HG03175 (cell line): ENCODE data around the gene KLF6.

Experiments
- ATAC-seq: cut with Tn5 transposase; IDR thresholded peaks from one replicate; pipeline ENCODE4 v1.9.1; 2021; ENCODE audit warnings: mild to moderate bottlenecking, moderate library complexity; ENCODE audit not compliant: unreplicated experiment

Gene KLF6

GRCh38 chr10:3758491-3758970 lies 26.5 kb downstream of the KLF6 start:
- ATAC-seq, result no peak

DNA sequence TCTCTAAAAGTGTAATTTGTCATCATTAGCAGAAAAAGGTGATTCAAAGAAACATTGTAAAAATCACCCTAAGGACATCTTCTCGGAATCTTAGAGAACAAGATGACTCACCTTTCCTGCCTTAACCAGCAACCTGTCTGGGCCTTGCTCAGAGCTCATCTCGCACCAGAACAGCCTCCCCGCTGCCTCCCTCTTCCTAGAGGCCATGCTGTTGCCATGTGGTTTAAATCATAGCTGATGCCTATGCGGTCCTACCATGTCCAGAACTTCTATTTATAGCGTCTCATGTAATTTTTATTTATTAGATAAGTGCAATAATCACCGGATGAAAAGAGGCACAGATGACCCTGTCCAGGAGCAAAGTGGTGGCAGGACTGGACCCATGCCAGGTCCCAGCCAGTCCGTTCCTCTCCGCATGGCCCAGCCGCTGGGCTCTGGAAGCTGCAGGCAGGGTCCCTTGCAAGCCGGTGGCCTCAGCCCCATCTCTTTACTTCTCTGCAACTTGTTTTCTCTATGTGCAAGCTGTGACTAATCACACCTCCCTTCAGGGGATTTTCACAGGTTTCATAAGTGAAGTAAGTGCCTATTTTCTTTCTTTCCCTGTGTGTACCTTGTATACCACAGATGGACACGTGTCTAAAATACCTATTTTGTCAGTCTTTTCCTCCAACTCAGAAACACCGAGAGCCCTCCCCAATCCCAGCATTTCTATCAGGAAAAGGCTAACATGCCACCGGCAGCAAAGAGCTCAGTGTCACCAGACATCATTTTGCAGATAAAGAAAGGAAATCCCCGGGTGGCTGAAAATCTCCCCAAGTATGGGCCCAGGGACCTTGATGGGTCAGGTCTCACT lies 27.1 kb downstream of the KLF6 start:
- ATAC-seq, result peak; percentile 79

GRCh38 chr10:3757250-3757637 lies 27.8 kb downstream of the KLF6 start:
- ATAC-seq, result no peak

DNA sequence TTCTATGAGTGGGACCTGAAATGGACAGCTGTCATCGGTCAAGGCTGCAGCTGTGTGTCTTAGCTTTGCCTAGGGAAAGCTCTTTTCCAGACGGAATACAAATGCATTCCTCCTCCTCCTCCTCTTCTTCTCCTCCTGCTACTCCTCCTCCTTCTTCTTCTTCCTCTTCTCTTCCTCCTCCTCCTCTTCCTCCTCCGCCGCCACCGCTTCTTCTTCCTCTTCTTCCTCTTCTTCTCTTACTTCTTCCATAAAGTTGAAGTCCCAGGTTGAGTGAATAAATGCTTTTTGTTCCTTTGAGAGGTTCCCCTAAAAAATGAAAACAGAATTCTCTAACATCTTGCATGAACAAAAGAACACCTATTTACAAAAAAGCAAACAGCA lies 28.7 kb downstream of the KLF6 start:
- ATAC-seq, result no peak

- no peak for ATAC-seq
Observed at GRCh38 chr10:3755440-3756359, 29.3 kb downstream of the KLF6 start.

DNA sequence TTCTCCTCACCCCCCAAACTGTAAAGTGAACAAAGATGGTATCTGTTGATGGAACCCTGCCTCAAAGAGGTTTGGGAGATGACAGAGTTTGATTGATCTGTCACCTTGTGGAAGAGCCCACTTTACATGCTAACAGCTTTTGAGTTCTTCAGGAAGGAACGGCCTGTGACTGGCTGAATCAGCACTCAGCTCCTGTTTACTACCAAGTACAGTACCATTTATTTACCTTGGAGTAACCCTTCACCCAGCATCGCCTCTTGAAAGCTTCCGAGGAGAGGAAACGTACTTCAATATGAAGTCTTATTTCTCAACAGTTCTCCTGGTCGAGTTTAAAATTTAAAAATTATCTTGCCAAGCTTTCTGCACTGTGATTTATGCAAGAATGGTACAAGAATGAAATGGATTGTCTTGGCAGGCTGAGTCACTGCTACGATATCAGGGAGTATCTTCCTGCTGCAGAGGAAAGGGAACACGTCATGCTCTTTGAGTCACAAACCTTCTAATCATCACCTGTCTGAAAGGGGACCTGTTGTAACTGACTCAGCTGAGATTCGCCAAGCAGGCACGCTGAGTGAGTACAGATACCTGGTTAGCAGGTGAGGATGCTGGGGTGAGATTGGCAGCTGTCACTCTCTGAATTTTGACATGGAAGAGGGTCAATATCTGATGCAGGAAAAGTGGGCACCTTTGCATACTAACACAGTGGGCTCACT lies 30.1 kb downstream of the KLF6 start:
- ATAC-seq, result no peak

GRCh38 chr10:3750854-3751253 lies 34.2 kb downstream of the KLF6 start:
- ATAC-seq, result no peak

- ATAC-seq, result no peak
Observed at GRCh38 chr10:3750006-3750816, 34.8 kb downstream of the KLF6 start.

- ATAC-seq, result no peak
Observed at GRCh38 chr10:3749600-3749999, 35.4 kb downstream of the KLF6 start.

- ATAC-seq, result no peak
Observed at GRCh38 chr10:3749011-3749410, 36.0 kb downstream of the KLF6 start.

GRCh38 chr10:3748484-3748883 lies 36.5 kb downstream of the KLF6 start:
- ATAC-seq, result no peak

- no peak for ATAC-seq
Observed at GRCh38 chr10:3747984-3748383, 37.0 kb downstream of the KLF6 start.

GRCh38 chr10:3747248-3747960 lies 37.6 kb downstream of the KLF6 start:
- no peak for ATAC-seq

GRCh38 chr10:3746634-3747033 lies 38.4 kb downstream of the KLF6 start:
- ATAC-seq, result no peak

GRCh38 chr10:3745521-3745920 lies 39.5 kb downstream of the KLF6 start:
- no peak for ATAC-seq

GRCh38 chr10:3741688-3742461 lies 43.1 kb downstream of the KLF6 start:
- peak; percentile 49 for ATAC-seq

GRCh38 chr10:3740157-3740871 lies 44.7 kb downstream of the KLF6 start:
- no peak for ATAC-seq

- no peak for ATAC-seq
Observed at GRCh38 chr10:3738855-3739350, 46.1 kb downstream of the KLF6 start.
